Gastroesophageal sphincter (tissue), 4 donors: ENCODE results near the gene DCAF10. TPM values are rescaled to one million over a fixed set of nuclear protein-coding genes. Genes with fewer than 3 reads are reported as not detected.

Experiments used
- ATAC-seq: fragments of 150-250 bp; one replicate; pipeline ENCODE4 v1.9.1; 2016; ENCODE audit warnings: mild to moderate bottlenecking, moderate library complexity
- H3K27ac ChIP-seq, 4 donors: fragments of 200-600 bp; sonication (generic) in 3 of 4; 1 replicate in 3 of 4; 2 replicates in 1 of 4; pipeline ENCODE4 v1.5.1; 2016 to 2019
- H3K27me3 ChIP-seq: fragments of 200-600 bp; sonication (generic); one replicate; pipeline ENCODE4 v1.5.1; 2019
- H3K36me3 ChIP-seq, 2 donors: fragments of 200-600 bp; sonication (generic); one replicate each; pipeline ENCODE4 v1.5.1; 2019; ENCODE audit warnings: control low read depth in 1 of 2
- H3K4me1 ChIP-seq, 3 donors: fragments of 200-600 bp; sonication (generic); 1 replicate in 2 of 3; 2 replicates in 1 of 3; pipeline ENCODE4 v1.5.1; 2016 to 2019; ENCODE audit warnings: control low read depth in 2 of 3
- H3K4me3 ChIP-seq, 2 donors: fragments of 200-600 bp; sonication (generic); one replicate each; pipeline ENCODE4 v1.5.1; 2019; ENCODE audit warnings: mild to moderate bottlenecking in 1 of 2, moderate library complexity in 1 of 2
- H3K9me3 ChIP-seq, 3 donors: fragments of 200-600 bp; sonication (generic); one replicate each; pipeline ENCODE4 v1.5.1; 2017 to 2019; ENCODE audit warnings: control low read depth in 2 of 3
- EP300 ChIP-seq: sonication (generic); formaldehyde crosslinking; IDR thresholded peaks from one replicate; pipeline ENCODE4 v1.6.1; 2017; ENCODE audit warnings: antibody characterized with exemption, mild to moderate bottlenecking
- POLR2A ChIP-seq, 2 donors: fragments of 450-650 bp; IDR thresholded peaks; one replicate each; pipeline ENCODE4 v1.6.1; 2017; ENCODE audit warnings: antibody characterized with exemption in 2 of 2, mild to moderate bottlenecking in 2 of 2, moderate library complexity in 1 of 2
- POLR2AphosphoS5 ChIP-seq: sonication (generic); formaldehyde crosslinking; IDR thresholded peaks from one replicate; pipeline ENCODE4 v1.6.1; 2017; ENCODE audit warnings: antibody characterized with exemption
- WGBS, 2 donors: methylation state at CpG; one replicate each; pipeline ENCODE4 v1.1.5; 2018; ENCODE audit warnings: low coverage in 1 of 2; 5-methylcytosine and 5-hydroxymethylcytosine counted together
- total RNA-seq, 4 donors: library from RNA; depleted of rRNA; stranded (reverse); fragments of >200 nt; gene quantifications; one replicate each; pipeline ENCODE4 v1.1.0, GENCODE V29; 2016
- TF ChIP-seq, protein P1 (sequence below), 4 experiments: fragments of 200-600 bp in 2 of 4; fragments of 450-650 bp in 2 of 4; sonication (generic) in 1 of 4; IDR thresholded peaks; one replicate each; pipeline ENCODE4 v1.5.1; 2017 to 2019; ENCODE audit warnings: antibody characterized with exemption in 4 of 4, mild to moderate bottlenecking in 2 of 4, moderate library complexity in 2 of 4

DCAF10 gene
- total RNA-seq, 4 donors from 2014 or later = 20.6 to 37.4 (median 30.1) TPM

DNA sequence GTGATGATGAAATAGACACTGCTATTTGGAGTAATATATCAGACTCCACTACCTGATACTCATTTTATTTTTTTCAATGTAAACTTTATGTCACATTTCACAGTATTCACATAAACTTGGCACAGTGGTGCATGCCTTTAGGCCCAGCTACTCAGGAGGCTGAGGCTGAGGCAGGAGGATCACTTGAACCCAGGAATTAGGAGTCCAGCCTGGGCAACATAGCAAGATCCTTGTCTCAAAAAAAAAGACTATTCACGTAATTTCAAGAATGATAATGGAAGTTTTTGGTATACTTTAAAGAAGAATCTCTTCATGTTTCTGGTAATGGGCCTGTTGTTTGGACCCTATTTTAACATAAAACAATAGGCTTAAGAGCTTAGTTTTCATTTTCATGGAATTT is 56.0 kb downstream of the DCAF10 start:
- no peak overlapping the region for H3K27ac ChIP-seq
- no peaks in the 10 kb centered on the region for H3K27me3 ChIP-seq
- H3K36me3 ChIP-seq = peaks cover 0 to 49% of the 10 kb centered on the region in 2 donors
- 87 to 92% methylated on average over 1 of the region's 1 CpG for WGBS, 2 donors
- H3K9me3 ChIP-seq = no peaks in the 10 kb centered on the region
- TF ChIP-seq EP300 = no peak
- TF ChIP-seq POLR2AphosphoS5 = no peak
- TF ChIP-seq POLR2A (IDR thresholded peaks at IDR 0.05) = no peak
- TF ChIP-seq, protein P1, sequence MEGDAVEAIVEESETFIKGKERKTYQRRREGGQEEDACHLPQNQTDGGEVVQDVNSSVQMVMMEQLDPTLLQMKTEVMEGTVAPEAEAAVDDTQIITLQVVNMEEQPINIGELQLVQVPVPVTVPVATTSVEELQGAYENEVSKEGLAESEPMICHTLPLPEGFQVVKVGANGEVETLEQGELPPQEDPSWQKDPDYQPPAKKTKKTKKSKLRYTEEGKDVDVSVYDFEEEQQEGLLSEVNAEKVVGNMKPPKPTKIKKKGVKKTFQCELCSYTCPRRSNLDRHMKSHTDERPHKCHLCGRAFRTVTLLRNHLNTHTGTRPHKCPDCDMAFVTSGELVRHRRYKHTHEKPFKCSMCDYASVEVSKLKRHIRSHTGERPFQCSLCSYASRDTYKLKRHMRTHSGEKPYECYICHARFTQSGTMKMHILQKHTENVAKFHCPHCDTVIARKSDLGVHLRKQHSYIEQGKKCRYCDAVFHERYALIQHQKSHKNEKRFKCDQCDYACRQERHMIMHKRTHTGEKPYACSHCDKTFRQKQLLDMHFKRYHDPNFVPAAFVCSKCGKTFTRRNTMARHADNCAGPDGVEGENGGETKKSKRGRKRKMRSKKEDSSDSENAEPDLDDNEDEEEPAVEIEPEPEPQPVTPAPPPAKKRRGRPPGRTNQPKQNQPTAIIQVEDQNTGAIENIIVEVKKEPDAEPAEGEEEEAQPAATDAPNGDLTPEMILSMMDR (IDR thresholded peaks at IDR 0.05) = no peak
- no peaks in the 10 kb centered on the region for H3K4me1 ChIP-seq
- H3K4me3 ChIP-seq = no peak overlapping the region
- no peak for ATAC-seq

DNA sequence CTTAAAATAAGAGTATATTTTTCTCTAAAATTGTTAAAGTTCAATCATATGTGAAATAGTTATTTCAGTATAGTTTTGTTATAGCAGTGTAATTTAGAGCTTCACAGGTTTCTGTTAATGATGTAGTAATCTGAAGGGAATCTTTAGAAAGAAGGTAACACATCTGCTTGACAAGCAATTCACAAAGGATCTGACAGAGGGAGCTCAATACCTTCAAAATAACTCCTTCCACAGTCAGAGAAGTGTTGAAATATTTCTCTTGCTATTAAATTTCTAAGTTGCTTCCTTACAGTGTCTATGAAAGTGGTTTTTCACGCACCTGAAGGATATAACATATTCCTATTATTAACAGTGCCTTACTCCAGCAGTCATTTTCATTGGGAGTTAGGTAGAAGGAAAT is 58.4 kb downstream of the DCAF10 start:
- WGBS, 2 donors = 85 to 86% methylated on average over 1 of the region's 1 CpG
- ATAC-seq = no peak
- H3K4me3 ChIP-seq = no peak overlapping the region

DNA sequence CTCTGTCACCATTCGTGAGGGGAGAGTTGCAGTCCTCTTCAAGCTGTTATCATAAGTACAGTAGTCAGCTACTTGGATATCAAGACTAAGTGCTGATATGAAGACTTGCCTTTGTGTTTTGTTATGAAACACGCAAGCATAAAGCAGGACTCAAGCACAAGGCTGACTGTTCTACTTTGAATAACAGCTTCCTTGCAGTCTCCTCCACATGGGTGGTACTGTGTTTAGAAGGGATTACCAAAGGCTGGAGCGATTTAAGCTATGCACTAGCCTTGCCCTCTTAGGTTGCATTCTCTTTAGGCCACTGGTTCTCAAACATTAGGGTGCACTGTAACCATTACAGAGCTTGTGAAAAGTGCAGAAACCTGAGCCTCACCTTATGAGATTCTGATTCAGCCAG is 61.9 kb downstream of the DCAF10 start:
- ATAC-seq = no peak
- H3K27me3 ChIP-seq = no peaks in the 10 kb centered on the region
- H3K9me3 ChIP-seq = no peaks in the 10 kb centered on the region
- TF ChIP-seq POLR2AphosphoS5 (no peak), POLR2A (IDR thresholded peaks at IDR 0.05) (no peak)
- H3K36me3 ChIP-seq = peaks cover 0 to 67% of the 10 kb centered on the region in 2 donors
- H3K27ac ChIP-seq = no peak overlapping the region
- WGBS, 2 donors = 73 to 86% methylated on average over 3 of the region's 3 CpGs
- H3K4me3 ChIP-seq = no peak overlapping the region
- H3K4me1 ChIP-seq = no peaks in the 10 kb centered on the region

More for the DNA sequence above, 58.4 kb downstream of the DCAF10 start:
- H3K27me3 ChIP-seq = no peaks in the 10 kb centered on the region
- TF ChIP-seq, protein P1 (IDR thresholded peaks at IDR 0.05) = no peak
- TF ChIP-seq POLR2A (IDR thresholded peaks at IDR 0.05) (no peak), POLR2AphosphoS5 (no peak), EP300 (no peak)
- no peaks in the 10 kb centered on the region for H3K4me1 ChIP-seq
- H3K9me3 ChIP-seq = no peaks in the 10 kb centered on the region
- peaks cover 0 to 66% of the 10 kb centered on the region in 2 donors for H3K36me3 ChIP-seq
- no peak overlapping the region for H3K27ac ChIP-seq

DNA sequence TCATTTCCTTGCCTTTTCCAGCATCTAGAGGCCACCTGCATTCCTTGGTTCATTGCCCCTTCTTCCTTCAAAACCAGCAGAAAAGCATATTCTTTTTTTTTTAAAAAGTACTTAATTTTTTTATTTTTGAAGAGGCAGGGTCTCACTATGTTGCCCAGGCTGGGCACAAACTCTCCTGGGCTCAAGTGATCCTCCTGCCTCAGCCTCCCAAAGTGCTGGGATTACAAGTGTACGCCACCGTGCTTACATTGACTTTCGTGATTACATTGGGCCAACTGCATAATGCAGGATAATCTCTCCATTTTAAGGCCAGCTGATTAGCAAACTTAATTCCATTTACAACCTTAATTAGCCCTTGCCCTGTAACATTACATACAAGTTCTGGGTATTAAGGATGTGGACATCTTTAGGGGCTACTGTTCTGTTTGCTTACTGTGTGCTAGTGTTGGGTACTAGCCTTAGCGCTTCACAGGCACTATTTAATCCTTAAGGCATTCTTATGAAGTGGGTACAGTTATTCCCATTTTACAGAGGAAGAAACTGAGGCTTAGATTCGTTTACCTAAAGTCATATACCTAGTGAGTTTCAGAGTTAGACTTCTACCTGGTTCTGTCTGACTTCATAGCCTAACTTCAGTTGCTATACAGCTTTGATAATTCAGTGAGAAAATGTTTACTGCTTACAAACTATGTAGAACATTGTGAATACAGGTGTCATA is 69.6 kb downstream of the DCAF10 start:
- 86 to 95% methylated on average over 5 of the region's 5 CpGs for WGBS, 2 donors
- H3K27me3 ChIP-seq = no peaks in the 10 kb centered on the region

DNA sequence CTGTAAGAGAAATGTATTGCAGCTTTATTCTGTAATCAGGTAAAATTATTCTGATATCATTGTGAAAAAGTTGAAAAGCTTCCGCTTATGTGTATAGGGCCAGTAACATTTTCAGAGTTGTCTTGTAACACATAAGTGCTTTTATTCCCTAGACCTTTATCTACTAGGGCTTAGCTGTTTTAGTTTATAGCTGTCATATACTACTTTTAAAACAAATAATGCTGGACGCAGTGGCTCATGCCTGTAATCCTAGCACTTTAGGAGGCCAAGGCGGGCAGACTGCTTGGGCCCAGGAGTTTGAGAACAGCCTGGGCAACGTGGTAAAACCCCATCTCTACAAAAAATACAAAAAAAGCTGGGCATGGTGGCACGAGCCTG is 70.2 kb downstream of the DCAF10 start:
- TF ChIP-seq POLR2AphosphoS5 (no peak), POLR2A (IDR thresholded peaks at IDR 0.05) (no peak), EP300 (no peak)
- TF ChIP-seq, protein P1 (IDR thresholded peaks at IDR 0.05) = no peak
- WGBS, 2 donors = 71 to 78% methylated on average over 5 of the region's 5 CpGs

More for the DNA sequence above, 69.6 kb downstream of the DCAF10 start:
- Histone ChIP-seq H3K36me3 (peaks cover 0 to 14% of the 10 kb centered on the region in 2 donors), H3K4me1 (no peaks in the 10 kb centered on the region), H3K9me3 (no peaks in the 10 kb centered on the region), H3K27ac (no peak overlapping the region), H3K4me3 (no peak overlapping the region)
- TF ChIP-seq, protein P1 (IDR thresholded peaks at IDR 0.05) = no peak
- TF ChIP-seq EP300 (no peak), POLR2A (IDR thresholded peaks at IDR 0.05) (no peak), POLR2AphosphoS5 (no peak)
- ATAC-seq = no peak

More for the DNA sequence above, 70.2 kb downstream of the DCAF10 start:
- peaks cover 0 to 14% of the 10 kb centered on the region in 2 donors for H3K36me3 ChIP-seq
- no peak for ATAC-seq
- H3K27ac ChIP-seq = no peak overlapping the region
- no peak overlapping the region for H3K4me3 ChIP-seq
- H3K4me1 ChIP-seq = no peaks in the 10 kb centered on the region
- no peaks in the 10 kb centered on the region for H3K27me3 ChIP-seq
- no peaks in the 10 kb centered on the region for H3K9me3 ChIP-seq
